Measurements from ENCODE around the gene CEP152. TPM values are rescaled to one million over a fixed set of nuclear protein-coding genes. Genes with fewer than 3 reads are reported as not detected.

CEP152 gene
- total RNA-seq, 4 donors from 2014 or later = 13.7 to 43.7 (median 16.5) TPM

DNA sequence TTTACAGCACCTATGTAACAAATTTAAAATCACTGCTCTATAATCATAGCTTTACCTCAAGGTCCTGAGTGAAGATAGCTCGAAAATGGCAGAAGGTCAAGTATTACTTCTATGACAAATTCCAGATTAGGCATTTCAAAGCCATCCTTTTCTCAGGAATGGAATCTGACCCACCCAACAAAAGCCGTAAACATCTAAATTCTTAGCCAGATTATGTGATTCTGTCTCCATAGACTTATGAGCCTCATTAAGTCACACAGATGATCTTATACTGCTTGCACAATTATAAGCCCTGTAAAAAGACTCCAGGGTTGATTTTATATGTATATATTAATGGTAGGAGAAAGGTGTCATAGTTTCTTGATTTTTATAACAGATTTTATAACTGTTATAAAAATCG, 56.9 kb downstream of the CEP152 start:
- TF ChIP-seq, protein P1, sequence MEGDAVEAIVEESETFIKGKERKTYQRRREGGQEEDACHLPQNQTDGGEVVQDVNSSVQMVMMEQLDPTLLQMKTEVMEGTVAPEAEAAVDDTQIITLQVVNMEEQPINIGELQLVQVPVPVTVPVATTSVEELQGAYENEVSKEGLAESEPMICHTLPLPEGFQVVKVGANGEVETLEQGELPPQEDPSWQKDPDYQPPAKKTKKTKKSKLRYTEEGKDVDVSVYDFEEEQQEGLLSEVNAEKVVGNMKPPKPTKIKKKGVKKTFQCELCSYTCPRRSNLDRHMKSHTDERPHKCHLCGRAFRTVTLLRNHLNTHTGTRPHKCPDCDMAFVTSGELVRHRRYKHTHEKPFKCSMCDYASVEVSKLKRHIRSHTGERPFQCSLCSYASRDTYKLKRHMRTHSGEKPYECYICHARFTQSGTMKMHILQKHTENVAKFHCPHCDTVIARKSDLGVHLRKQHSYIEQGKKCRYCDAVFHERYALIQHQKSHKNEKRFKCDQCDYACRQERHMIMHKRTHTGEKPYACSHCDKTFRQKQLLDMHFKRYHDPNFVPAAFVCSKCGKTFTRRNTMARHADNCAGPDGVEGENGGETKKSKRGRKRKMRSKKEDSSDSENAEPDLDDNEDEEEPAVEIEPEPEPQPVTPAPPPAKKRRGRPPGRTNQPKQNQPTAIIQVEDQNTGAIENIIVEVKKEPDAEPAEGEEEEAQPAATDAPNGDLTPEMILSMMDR (IDR thresholded peaks at IDR 0.05) = no peak
- no peak for TF ChIP-seq POLR2A (IDR thresholded peaks at IDR 0.05)
- H3K4me3 ChIP-seq = no peak overlapping the region
- H3K27ac ChIP-seq = no peak overlapping the region
- no peaks in the 10 kb centered on the region for H3K4me1 ChIP-seq
- peaks cover 0 to 8% (median 0%) of the 10 kb centered on the region in 3 donors for H3K36me3 ChIP-seq
- no peaks in the 10 kb centered on the region for H3K9me3 ChIP-seq
- no peaks in the 10 kb centered on the region for H3K27me3 ChIP-seq
- no peak for DNase-seq

DNA sequence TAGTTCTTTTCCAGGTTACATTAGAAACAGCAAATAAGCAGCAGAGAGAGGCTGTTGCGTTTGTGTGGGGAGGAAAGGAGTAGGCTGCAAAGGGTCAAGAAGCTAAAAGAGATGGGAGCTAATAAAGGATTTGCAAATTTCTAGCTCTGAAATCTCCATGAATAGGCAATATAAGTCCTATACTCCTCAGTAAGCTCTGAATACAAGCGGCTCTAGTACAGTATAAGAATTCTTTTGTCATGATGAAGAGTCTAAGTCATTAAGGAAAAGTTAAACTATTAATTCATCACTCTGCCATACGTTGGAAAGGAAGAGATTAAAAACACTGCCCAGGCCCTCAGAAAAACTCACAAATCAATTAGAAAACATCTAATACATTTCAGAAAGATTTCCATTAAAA, 59.3 kb downstream of the CEP152 start:
- TF ChIP-seq, protein P1 (IDR thresholded peaks at IDR 0.05) = no peak
- TF ChIP-seq POLR2A (IDR thresholded peaks at IDR 0.05) = no peak

DNA sequence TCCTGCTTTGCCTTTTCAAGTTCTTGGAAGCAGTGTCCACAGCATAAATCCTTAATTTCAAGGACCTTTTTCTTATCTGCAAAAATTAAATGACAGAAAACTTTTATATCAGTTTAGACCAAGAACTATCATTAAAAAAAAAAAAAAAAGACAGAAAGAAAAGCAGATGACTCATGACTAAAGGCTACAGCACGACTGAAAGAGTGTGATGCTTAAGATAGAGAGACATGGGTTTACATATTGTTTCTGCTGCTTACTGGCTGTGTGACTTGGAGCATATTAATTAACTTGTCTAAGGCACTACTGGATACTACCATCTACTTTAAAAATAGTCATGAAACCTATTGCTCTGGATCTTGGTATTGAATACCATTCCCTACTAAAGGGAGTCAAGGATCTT, 62.3 kb downstream of the CEP152 start:
- H3K27me3 ChIP-seq = no peaks in the 10 kb centered on the region
- TF ChIP-seq, protein P1 (IDR thresholded peaks at IDR 0.05) = no peak
- no peak for TF ChIP-seq POLR2A (IDR thresholded peaks at IDR 0.05)
- no peaks in the 10 kb centered on the region for H3K9me3 ChIP-seq
- DNase-seq = no peak
- H3K27ac ChIP-seq = no peak overlapping the region
- H3K4me1 ChIP-seq = no peaks in the 10 kb centered on the region
- H3K4me3 ChIP-seq = no peak overlapping the region
- H3K36me3 ChIP-seq = peaks cover 0 to 15% (median 0%) of the 10 kb centered on the region in 3 donors

More for the DNA sequence above, 59.3 kb downstream of the CEP152 start:
- Histone ChIP-seq H3K4me3 (no peak overlapping the region), H3K9me3 (no peaks in the 10 kb centered on the region), H3K27ac (no peak overlapping the region), H3K4me1 (no peaks in the 10 kb centered on the region), H3K27me3 (no peaks in the 10 kb centered on the region), H3K36me3 (peaks cover 0 to 8% (median 0%) of the 10 kb centered on the region in 3 donors)
- DNase-seq = no peak

DNA sequence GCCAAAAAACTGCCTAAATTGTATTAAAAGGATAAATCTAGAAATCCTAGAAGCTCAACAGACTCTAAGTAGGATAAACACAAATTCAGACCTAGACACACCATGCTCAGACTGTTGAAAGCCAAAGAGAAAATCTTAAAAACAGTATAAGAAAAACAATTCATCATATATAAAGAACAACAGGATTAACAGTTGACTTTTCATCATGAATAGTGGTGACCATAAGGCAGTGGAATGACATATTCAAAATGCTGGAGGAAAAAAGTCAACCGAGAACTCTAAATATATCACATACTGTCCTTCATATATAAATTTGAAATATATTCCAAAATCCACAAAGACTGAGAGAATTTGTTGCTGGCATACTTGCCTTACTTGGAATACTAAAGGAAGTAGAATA, 77.3 kb downstream of the CEP152 start:
- Histone ChIP-seq H3K4me1 (no peaks in the 10 kb centered on the region), H3K27me3 (no peaks in the 10 kb centered on the region), H3K4me3 (no peak overlapping the region), H3K9me3 (no peaks in the 10 kb centered on the region), H3K27ac (no peak overlapping the region), H3K36me3 (no peaks in the 10 kb centered on the region)
- DNase-seq = no peak
- TF ChIP-seq, protein P1 (IDR thresholded peaks at IDR 0.05) = no peak
- no peak for TF ChIP-seq POLR2A (IDR thresholded peaks at IDR 0.05)

DNA sequence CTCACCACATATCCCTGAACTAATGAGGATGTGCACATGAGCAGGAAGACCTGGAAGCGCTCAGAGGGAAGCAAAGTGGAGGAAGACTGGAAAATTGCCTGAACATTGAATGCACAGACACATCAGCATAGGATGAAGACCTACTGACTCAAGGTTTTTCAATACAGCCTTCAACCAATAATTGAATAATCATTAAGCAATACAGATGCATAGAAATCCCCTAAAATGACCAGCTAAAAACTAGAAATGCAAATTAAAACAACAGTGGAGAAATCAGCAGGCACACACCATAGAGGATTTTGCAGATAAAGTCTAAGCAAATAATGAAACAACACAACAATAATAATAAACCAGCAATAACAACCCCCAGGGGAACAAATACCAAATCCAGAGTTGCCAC, 80.4 kb downstream of the CEP152 start:
- no peak overlapping the region for H3K4me3 ChIP-seq
- H3K27me3 ChIP-seq = no peaks in the 10 kb centered on the region
- no peaks in the 10 kb centered on the region for H3K36me3 ChIP-seq
- no peaks in the 10 kb centered on the region for H3K9me3 ChIP-seq
- no peak overlapping the region for H3K27ac ChIP-seq
- no peak for DNase-seq
- no peak for TF ChIP-seq POLR2A (IDR thresholded peaks at IDR 0.05)
- TF ChIP-seq, protein P1 (IDR thresholded peaks at IDR 0.05) = no peak
- H3K4me1 ChIP-seq = no peaks in the 10 kb centered on the region

DNA sequence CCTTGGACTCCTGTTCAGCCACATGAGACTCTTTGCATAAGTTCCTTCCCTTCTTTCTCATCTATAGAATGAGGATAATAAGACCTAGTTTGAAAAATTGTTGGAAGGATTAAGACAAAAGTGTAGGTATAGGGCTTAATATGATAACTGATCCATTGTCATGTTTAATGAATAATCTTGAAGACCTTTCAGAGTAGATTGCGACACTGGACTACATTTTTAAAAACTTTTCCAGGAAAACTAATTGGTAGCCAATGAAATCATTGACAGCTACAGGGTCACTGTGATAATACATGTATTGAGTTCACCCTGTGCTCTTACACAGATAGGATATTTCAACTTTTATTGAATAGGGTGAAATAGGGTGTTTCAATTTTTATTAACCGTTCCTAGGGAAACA, 86.9 kb downstream of the CEP152 start:
- H3K36me3 ChIP-seq = no peaks in the 10 kb centered on the region
- TF ChIP-seq, protein P1 (IDR thresholded peaks at IDR 0.05) = no peak
- TF ChIP-seq POLR2A (IDR thresholded peaks at IDR 0.05) = no peak
- no peak for DNase-seq

More for the DNA sequence above, 86.9 kb downstream of the CEP152 start:
- Histone ChIP-seq H3K9me3 (no peaks in the 10 kb centered on the region), H3K27me3 (no peaks in the 10 kb centered on the region), H3K4me1 (no peaks in the 10 kb centered on the region), H3K4me3 (no peak overlapping the region), H3K27ac (no peak overlapping the region)

All from Peyer's patch (tissue), 4 donors.